Activated CD4-positive, alpha-beta T cell treated with anti-CD3 and anti-CD28 coated beads for 36 hours (primary cell): Measurements from ENCODE around the gene MYL11. TPM values are rescaled to one million over a fixed set of nuclear protein-coding genes. Genes with fewer than 3 reads are reported as not detected.

Source experiments
- ATAC-seq: fragments of 200-7000 bp; cut with Tn5 transposase; one replicate; pipeline ENCODE4 v1.10.0; 2021; ENCODE audit warnings: mild to moderate bottlenecking, moderate library complexity
- CTCF ChIA-PET: fragments of 350-600 bp; sonication (Branson Sonifier 250); formaldehyde crosslinking; loops from one replicate; lab custom pipeline; 2021; ENCODE audit warnings: antibody characterized with exemption; lab: Charles Lee
- POLR2A ChIA-PET: fragments of 350-600 bp; sonication (Branson Sonifier 250); formaldehyde crosslinking; loops from one replicate; lab custom pipeline; 2021; ENCODE audit warnings: antibody characterized with exemption, inconsistent platforms; lab: Charles Lee
- DNase-seq: peaks from one replicate; pipeline ENCODE4 v3.0.0-alpha.2; 2020
- H3K27ac Mint-ChIP-seq: one replicate; pipeline ENCODE4 v1.8.0; 2021; ENCODE audit warnings: mixed read lengths
- H3K27me3 Mint-ChIP-seq: one replicate; pipeline ENCODE4 v1.8.0; 2021; ENCODE audit warnings: mixed read lengths
- H3K36me3 Mint-ChIP-seq: one replicate; pipeline ENCODE4 v1.8.0; 2021; ENCODE audit warnings: low read depth, mixed read lengths
- H3K4me1 Mint-ChIP-seq: one replicate; pipeline ENCODE4 v1.8.0; 2021; ENCODE audit warnings: mixed read lengths
- H3K4me3 Mint-ChIP-seq: one replicate; pipeline ENCODE4 v1.8.0; 2021; ENCODE audit warnings: mild to moderate bottlenecking, moderate library complexity, mixed read lengths
- H3K9me3 Mint-ChIP-seq: one replicate; pipeline ENCODE4 v1.8.0; 2021; ENCODE audit warnings: low read depth, mixed read lengths
- intact Hi-C, 2 experiments: fragments of 100-400 bp; cut with DNase I in 1 of 2; cut with micrococcal nuclease in 1 of 2; formaldehyde crosslinking; loops; one replicate each; pipeline versions ENCODE4 v1.14.2 to v1.15.1; 2022 to 2024; cut with DNase I, micrococcal nuclease
- total RNA-seq, 2 experiments: library from RNA; stranded (reverse); gene quantifications; one replicate each; pipeline ENCODE4 v1.2.3, GENCODE V29; 2021

Gene MYL11
- total RNA-seq, 2 experiments from 2014 or later: 0.69 to 1.6 TPM

GRCh38 chr16:30407804-30408534 lies 33.4 kb downstream of the MYL11 start:
- no peak for ATAC-seq
- Mint-ChIP-seq H3K4me1 (peaks cover 26% of the 10 kb centered on the region), H3K27ac (peak overlapping the region; percentile 74), H3K36me3 (peaks cover 8% of the 10 kb centered on the region), H3K27me3 (peaks cover 2% of the 10 kb centered on the region), H3K4me3 (peak overlapping the region; percentile 79), H3K9me3 (no peaks in the 10 kb centered on the region)
- DNase-seq: no peak
- CTCF ChIA-PET: interaction anchor here (0.7 to 2.3 kb wide), 20 partner anchors 9 to 315 kb away, joined by 3 to 18 read pairs (median 4); partner anchors contain the start of genes DCTPP1, TBC1D10B, ZNF48 and ZNF689
- POLR2A ChIA-PET: interaction anchor here (0.6 to 2.1 kb wide), 14 partner anchors 10 to 447 kb away, joined by 3 to 9 read pairs (median 4); partner anchors contain the start of genes DCTPP1, PPP4C, SEPTIN1 and ZNF48
- intact Hi-C loops: loop anchor here (1.0 to 10.0 kb wide), 14 partner anchors 13 to 343 kb away; partner anchors contain the start of genes ALDOA (in 2 of the 2), SEPTIN1 (in 2 of the 2), TBC1D10B (in 2 of the 2) and CD2BP2 (in 1 of the 2)

- no peaks in the 10 kb centered on the region for H3K9me3 Mint-ChIP-seq
- H3K4me1 Mint-ChIP-seq: peaks cover 31% of the 10 kb centered on the region
- peak; percentile 49 for ATAC-seq
- intact Hi-C loops: loop anchor here (2.0 to 10.0 kb wide), 5 partner anchors 27 to 345 kb away; partner anchors contain the start of genes ALDOA (in 1 of the 2), GDPD3 (in 1 of the 2), MYL11 (in 1 of the 2) and SEPTIN1 (in 1 of the 2)
- POLR2A ChIA-PET: interaction anchor here (0.5 to 1.7 kb wide), 6 partner anchors 9 to 299 kb away, joined by 3 to 7 read pairs (median 4); partner anchors contain the start of genes DCTPP1 and SEPTIN1
- H3K36me3 Mint-ChIP-seq: peaks cover 14% of the 10 kb centered on the region
- peak overlapping the region; percentile 47 for H3K27ac Mint-ChIP-seq
- peak overlapping the region; percentile 79 for H3K4me3 Mint-ChIP-seq
- CTCF ChIA-PET: interaction anchor here (0.6 to 2.3 kb wide), 43 partner anchors 9 to 315 kb away, joined by 3 to 18 read pairs (median 4); partner anchors contain the start of genes DCTPP1, SEPHS2, SEPTIN1 and TBC1D10B
- DNase-seq: peak; percentile 95
- peaks cover 2% of the 10 kb centered on the region for H3K27me3 Mint-ChIP-seq
Observed at GRCh38 chr16:30409125-30410060, 34.8 kb downstream of the MYL11 start.

GRCh38 chr16:30413112-30413806 lies 38.7 kb downstream of the MYL11 start:
- CTCF ChIA-PET: interaction anchor here (1.2 kb wide), 1 partner anchor 197 kb away, joined by 3 read pairs; the partner anchor contains the start of gene ZNF689
- Mint-ChIP-seq H3K27me3 (no peaks in the 10 kb centered on the region), H3K4me3 (no peak overlapping the region), H3K27ac (peak overlapping the region; percentile 20), H3K36me3 (peaks cover 20% of the 10 kb centered on the region), H3K4me1 (peaks cover 44% of the 10 kb centered on the region), H3K9me3 (no peaks in the 10 kb centered on the region)
- POLR2A ChIA-PET: no interaction called here
- intact Hi-C loops: no loop called here
- DNase-seq: no peak
- no peak for ATAC-seq

- Mint-ChIP-seq H3K4me3 (no peak overlapping the region), H3K4me1 (peaks cover 44% of the 10 kb centered on the region), H3K36me3 (peaks cover 26% of the 10 kb centered on the region), H3K27ac (no peak overlapping the region), H3K27me3 (no peaks in the 10 kb centered on the region), H3K9me3 (no peaks in the 10 kb centered on the region)
- ATAC-seq (no peak), DNase-seq (no peak)
- ChIA-PET CTCF (interaction anchor here (0.7 to 1.2 kb wide), 3 partner anchors 16 to 228 kb away, joined by 3 to 5 read pairs (median 3); partner anchors contain the start of genes DCTPP1 and ZNF689), POLR2A (interaction anchor here (0.7 kb wide), 1 partner anchor 492 kb away, joined by 9 read pairs; no protein-coding TSS in a partner anchor)
- intact Hi-C loops: no loop called here
Observed at GRCh38 chr16:30414159-30414558, 39.6 kb downstream of the MYL11 start.

- H3K36me3 Mint-ChIP-seq: peaks cover 36% of the 10 kb centered on the region
- intact Hi-C loops: loop anchor here in 1 of 2 experiments (2.0 kb wide), 1 partner anchor 283 kb away; the partner anchor contains the start of gene SRCAP
- no peaks in the 10 kb centered on the region for H3K9me3 Mint-ChIP-seq
- H3K27ac Mint-ChIP-seq: peak overlapping the region; percentile 22
- ChIA-PET CTCF (interaction anchor here (0.7 kb wide), 1 partner anchor 9 kb away, joined by 3 read pairs; no protein-coding TSS in a partner anchor), POLR2A (no interaction called here)
- DNase-seq: no peak
- no peak for ATAC-seq
- no peaks in the 10 kb centered on the region for H3K27me3 Mint-ChIP-seq
- H3K4me3 Mint-ChIP-seq: no peak overlapping the region
- H3K4me1 Mint-ChIP-seq: peaks cover 35% of the 10 kb centered on the region
Observed at GRCh38 chr16:30416047-30416603, 41.5 kb downstream of the MYL11 start.

- H3K4me1 Mint-ChIP-seq: peaks cover 35% of the 10 kb centered on the region
- DNase-seq: no peak
- H3K27me3 Mint-ChIP-seq: no peaks in the 10 kb centered on the region
- H3K27ac Mint-ChIP-seq: no peak overlapping the region
- intact Hi-C loops: loop anchor here (1.0 to 2.0 kb wide), 2 partner anchors 22 to 282 kb away; partner anchors contain the start of genes ZNF48 (in 2 of the 2) and SRCAP (in 1 of the 2)
- H3K4me3 Mint-ChIP-seq: peak overlapping the region; percentile 34
- ChIA-PET CTCF (interaction anchor here (0.7 to 4.3 kb wide), 15 partner anchors 8 to 212 kb away, joined by 3 to 56 read pairs (median 5); partner anchors contain the start of genes DCTPP1, SEPTIN1, TBC1D10B and ZNF771), POLR2A (interaction anchor here (0.9 to 1.6 kb wide), 11 partner anchors 8 to 233 kb away, joined by 3 to 14 read pairs (median 6); partner anchors contain the start of genes CORO1A, DCTPP1, ITGAL and SEPTIN1)
- peaks cover 42% of the 10 kb centered on the region for H3K36me3 Mint-ChIP-seq
- no peaks in the 10 kb centered on the region for H3K9me3 Mint-ChIP-seq
- ATAC-seq: peak; percentile 6
Observed at GRCh38 chr16:30416624-30417528, 42.3 kb downstream of the MYL11 start.

GRCh38 chr16:30417529-30418349 lies 43.1 kb downstream of the MYL11 start:
- Mint-ChIP-seq H3K27me3 (no peaks in the 10 kb centered on the region), H3K27ac (no peak overlapping the region), H3K9me3 (no peaks in the 10 kb centered on the region), H3K4me3 (peak overlapping the region; percentile 49), H3K36me3 (peaks cover 43% of the 10 kb centered on the region), H3K4me1 (peaks cover 31% of the 10 kb centered on the region)
- intact Hi-C loops: loop anchor here (1.0 to 2.0 kb wide), 3 partner anchors 22 to 281 kb away; partner anchors contain the start of genes ZNF48 (in 2 of the 2) and SRCAP (in 1 of the 2)
- ChIA-PET POLR2A (interaction anchor here (0.7 to 1.6 kb wide), 12 partner anchors 9 to 234 kb away, joined by 3 to 14 read pairs (median 6); partner anchors contain the start of genes CORO1A, DCTPP1, ITGAL and SEPTIN1), CTCF (interaction anchor here (0.7 to 4.3 kb wide), 20 partner anchors 8 to 211 kb away, joined by 3 to 56 read pairs (median 4); partner anchors contain the start of genes DCTPP1, SEPTIN1, TBC1D10B and ZNF48)
- peak; percentile 92 for ATAC-seq
- DNase-seq: peak; percentile 94
